A549 (cell line): ENCODE results near the gene SELENOM.
A peak's percentile ranks its signal among the peaks of the same experiment; 100 is the strongest.

ENCODE experiments used
- EHMT2 ChIP-seq: fragments of 200-600 bp; sonication (generic); IDR thresholded peaks from 2 replicates; pipeline ENCODE4 v1.6.1; 2016; ENCODE audit warnings: antibody characterized with exemption, low read depth, mild to moderate bottlenecking, moderate library complexity
- FOSL2 ChIP-seq, 2 experiments: fragments of 450-650 bp in 1 of 2; fragments of >200 bp in 1 of 2; sonication (Bioruptor Twin) in 1 of 2; formaldehyde crosslinking; IDR thresholded peaks; 2 replicates each; pipeline versions ENCODE4 v1.5.0 to v1.6.1; 2016 to 2020; ENCODE audit warnings: mild to moderate bottlenecking in 1 of 2, moderate library complexity in 1 of 2
- HDAC2 ChIP-seq: fragments of 200-600 bp; sonication (generic); IDR thresholded peaks from 2 replicates; pipeline ENCODE4 v1.6.1; 2016
- NFE2L2 ChIP-seq: fragments of 150-350 bp; conservative IDR thresholded peaks from 2 replicates; pipeline ENCODE4 v1.6.1; 2014; ENCODE audit warnings: low read length
- POLR2A ChIP-seq: IDR thresholded peaks from 2 replicates; pipeline ENCODE4 v1.6.1; 2012; ENCODE audit warnings: mild to moderate bottlenecking, low read length
- RAD21 ChIP-seq, 2 experiments: fragments of >200 bp in 1 of 2; sonication (Bioruptor Twin) in 1 of 2; formaldehyde crosslinking in 1 of 2; IDR thresholded peaks in 1 of 2; conservative IDR thresholded peaks in 1 of 2; 2 replicates in 1 of 2; 3 replicates in 1 of 2; pipeline ENCODE4 v1.6.1; 2012 to 2018; ENCODE audit warnings: inconsistent platforms in 1 of 2
- SMC3 ChIP-seq: fragments of >200 bp; sonication (Bioruptor Twin); formaldehyde crosslinking; IDR thresholded peaks from 3 replicates; pipeline ENCODE4 v1.6.1; 2018; ENCODE audit warnings: inconsistent platforms
- TF ChIP-seq, protein P1 (sequence below): fragments of 200-600 bp; sonication (generic); IDR thresholded peaks from 2 replicates; pipeline ENCODE4 v1.6.1; 2016; ENCODE audit warnings: antibody characterized with exemption, mild to moderate bottlenecking, moderate library complexity
- TF ChIP-seq, protein P2 (sequence below): IDR thresholded peaks from 2 replicates; pipeline ENCODE4 v1.6.1; 2012
- TF ChIP-seq, protein P3 (sequence below): fragments of >200 bp; sonication (Bioruptor Twin); formaldehyde crosslinking; IDR thresholded peaks from 3 replicates; pipeline ENCODE4 v1.5.1; 2016

DNA sequence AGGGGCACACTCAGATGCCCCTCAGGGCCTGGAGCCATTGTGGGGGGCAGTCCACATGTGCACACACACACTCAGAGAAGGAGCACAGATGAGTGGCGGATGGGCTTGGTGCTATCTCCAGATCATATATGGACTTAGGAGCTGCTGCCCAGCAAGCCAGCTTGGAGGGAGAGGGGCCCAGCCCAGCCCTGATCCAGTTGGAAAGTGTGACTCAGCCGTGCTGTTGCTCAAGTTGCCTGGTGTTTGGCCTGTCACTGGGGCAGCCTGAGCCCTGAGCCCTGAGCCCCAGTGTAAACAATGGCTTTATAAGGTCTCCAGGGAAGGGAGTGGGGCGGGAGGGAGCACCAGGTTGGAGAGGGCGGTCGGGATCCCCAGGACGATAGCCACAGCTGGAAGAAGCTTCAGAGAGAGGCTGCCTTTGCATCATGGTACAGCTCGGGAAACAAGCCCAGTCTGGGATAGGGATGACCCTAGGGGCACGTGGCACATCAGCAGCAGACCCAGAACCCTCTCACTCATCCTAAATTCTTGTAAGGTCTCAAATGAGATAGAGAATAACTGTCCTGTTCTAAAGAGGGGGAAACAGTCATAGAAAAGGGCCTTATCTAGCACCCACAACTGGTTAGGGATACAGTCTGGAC is 4.8 kb downstream of the SELENOM start:
- TF ChIP-seq EHMT2 (no peak), POLR2A (no peak), HDAC2 (no peak), RAD21 (conservative IDR thresholded peaks at IDR 0.05 in 1 of 2, IDR thresholded peaks at IDR 0.05 in 1 of 2) (no peak), FOSL2 (IDR thresholded peaks at IDR 0.05) (0 out of 2 replicates have a peak, but pooled peaks have one; percentile 10), FOSL2 (CRISPR knock-in tag; IDR thresholded peaks at IDR 0.05) (peak; percentile 58), NFE2L2 (no peak), SMC3 (no peak)
- TF ChIP-seq, protein P1, sequence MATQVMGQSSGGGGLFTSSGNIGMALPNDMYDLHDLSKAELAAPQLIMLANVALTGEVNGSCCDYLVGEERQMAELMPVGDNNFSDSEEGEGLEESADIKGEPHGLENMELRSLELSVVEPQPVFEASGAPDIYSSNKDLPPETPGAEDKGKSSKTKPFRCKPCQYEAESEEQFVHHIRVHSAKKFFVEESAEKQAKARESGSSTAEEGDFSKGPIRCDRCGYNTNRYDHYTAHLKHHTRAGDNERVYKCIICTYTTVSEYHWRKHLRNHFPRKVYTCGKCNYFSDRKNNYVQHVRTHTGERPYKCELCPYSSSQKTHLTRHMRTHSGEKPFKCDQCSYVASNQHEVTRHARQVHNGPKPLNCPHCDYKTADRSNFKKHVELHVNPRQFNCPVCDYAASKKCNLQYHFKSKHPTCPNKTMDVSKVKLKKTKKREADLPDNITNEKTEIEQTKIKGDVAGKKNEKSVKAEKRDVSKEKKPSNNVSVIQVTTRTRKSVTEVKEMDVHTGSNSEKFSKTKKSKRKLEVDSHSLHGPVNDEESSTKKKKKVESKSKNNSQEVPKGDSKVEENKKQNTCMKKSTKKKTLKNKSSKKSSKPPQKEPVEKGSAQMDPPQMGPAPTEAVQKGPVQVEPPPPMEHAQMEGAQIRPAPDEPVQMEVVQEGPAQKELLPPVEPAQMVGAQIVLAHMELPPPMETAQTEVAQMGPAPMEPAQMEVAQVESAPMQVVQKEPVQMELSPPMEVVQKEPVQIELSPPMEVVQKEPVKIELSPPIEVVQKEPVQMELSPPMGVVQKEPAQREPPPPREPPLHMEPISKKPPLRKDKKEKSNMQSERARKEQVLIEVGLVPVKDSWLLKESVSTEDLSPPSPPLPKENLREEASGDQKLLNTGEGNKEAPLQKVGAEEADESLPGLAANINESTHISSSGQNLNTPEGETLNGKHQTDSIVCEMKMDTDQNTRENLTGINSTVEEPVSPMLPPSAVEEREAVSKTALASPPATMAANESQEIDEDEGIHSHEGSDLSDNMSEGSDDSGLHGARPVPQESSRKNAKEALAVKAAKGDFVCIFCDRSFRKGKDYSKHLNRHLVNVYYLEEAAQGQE: no peak
- TF ChIP-seq, protein P2, sequence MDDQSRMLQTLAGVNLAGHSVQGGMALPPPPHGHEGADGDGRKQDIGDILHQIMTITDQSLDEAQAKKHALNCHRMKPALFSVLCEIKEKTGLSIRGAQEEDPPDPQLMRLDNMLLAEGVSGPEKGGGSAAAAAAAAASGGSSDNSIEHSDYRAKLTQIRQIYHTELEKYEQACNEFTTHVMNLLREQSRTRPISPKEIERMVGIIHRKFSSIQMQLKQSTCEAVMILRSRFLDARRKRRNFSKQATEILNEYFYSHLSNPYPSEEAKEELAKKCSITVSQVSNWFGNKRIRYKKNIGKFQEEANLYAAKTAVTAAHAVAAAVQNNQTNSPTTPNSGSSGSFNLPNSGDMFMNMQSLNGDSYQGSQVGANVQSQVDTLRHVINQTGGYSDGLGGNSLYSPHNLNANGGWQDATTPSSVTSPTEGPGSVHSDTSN: no peak
- TF ChIP-seq, protein P3, sequence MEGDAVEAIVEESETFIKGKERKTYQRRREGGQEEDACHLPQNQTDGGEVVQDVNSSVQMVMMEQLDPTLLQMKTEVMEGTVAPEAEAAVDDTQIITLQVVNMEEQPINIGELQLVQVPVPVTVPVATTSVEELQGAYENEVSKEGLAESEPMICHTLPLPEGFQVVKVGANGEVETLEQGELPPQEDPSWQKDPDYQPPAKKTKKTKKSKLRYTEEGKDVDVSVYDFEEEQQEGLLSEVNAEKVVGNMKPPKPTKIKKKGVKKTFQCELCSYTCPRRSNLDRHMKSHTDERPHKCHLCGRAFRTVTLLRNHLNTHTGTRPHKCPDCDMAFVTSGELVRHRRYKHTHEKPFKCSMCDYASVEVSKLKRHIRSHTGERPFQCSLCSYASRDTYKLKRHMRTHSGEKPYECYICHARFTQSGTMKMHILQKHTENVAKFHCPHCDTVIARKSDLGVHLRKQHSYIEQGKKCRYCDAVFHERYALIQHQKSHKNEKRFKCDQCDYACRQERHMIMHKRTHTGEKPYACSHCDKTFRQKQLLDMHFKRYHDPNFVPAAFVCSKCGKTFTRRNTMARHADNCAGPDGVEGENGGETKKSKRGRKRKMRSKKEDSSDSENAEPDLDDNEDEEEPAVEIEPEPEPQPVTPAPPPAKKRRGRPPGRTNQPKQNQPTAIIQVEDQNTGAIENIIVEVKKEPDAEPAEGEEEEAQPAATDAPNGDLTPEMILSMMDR: no peak
